CD4-positive, alpha-beta memory T cell (primary cell): ENCODE measurements around the gene NR5A2. TPM values are rescaled to one million over a fixed set of nuclear protein-coding genes. Genes with fewer than 3 reads are reported as not detected.

Source experiments
- CTCF ChIA-PET: fragments of 350-600 bp; sonication (Branson Sonifier 250); formaldehyde crosslinking; loops from one replicate; lab custom pipeline; 2021; ENCODE audit warnings: inconsistent platforms; ENCODE audit not compliant: partially characterized antibody; lab: Charles Lee
- POLR2A ChIA-PET: fragments of 350-600 bp; sonication (Branson Sonifier 250); formaldehyde crosslinking; loops from one replicate; lab custom pipeline; 2021; ENCODE audit not compliant: partially characterized antibody; lab: Charles Lee
- DNase-seq, 5 donors: peaks; one replicate each; pipeline versions ENCODE4 v3.0.0 to v3.0.0-alpha.2; 2020 to 2022; ENCODE audit warnings: mixed read lengths in 1 of 5
- H3K27ac ChIP-seq: one replicate; pipeline ENCODE4 v1.7.0; 2013; ENCODE audit warnings: low read depth, low read length
- H3K27me3 ChIP-seq: 2 replicates; pipeline ENCODE4 v1.7.0; 2013; ENCODE audit warnings: mild to moderate bottlenecking, low read length, moderate library complexity; ENCODE audit not compliant: insufficient read depth
- H3K36me3 ChIP-seq: 2 replicates; pipeline ENCODE4 v1.7.0; 2013; ENCODE audit warnings: mild to moderate bottlenecking, low read length, moderate library complexity; ENCODE audit not compliant: insufficient read depth
- H3K4me1 ChIP-seq: 2 replicates; pipeline ENCODE4 v1.7.0; 2013; ENCODE audit warnings: mild to moderate bottlenecking, low read length, moderate library complexity; ENCODE audit not compliant: insufficient read depth
- H3K4me3 ChIP-seq, 2 donors: one replicate each; pipeline ENCODE4 v1.7.0; 2013; ENCODE audit warnings: low read length in 2 of 2, mild to moderate bottlenecking in 1 of 2
- H3K9me3 ChIP-seq, 2 donors: one replicate each; pipeline ENCODE4 v1.7.0; 2013; ENCODE audit warnings: low read length in 2 of 2, control low read depth in 1 of 2; ENCODE audit not compliant: control insufficient read depth in 1 of 2
- H3K27ac Mint-ChIP-seq, 7 donors: one replicate each; pipeline ENCODE4 v1.8.0; 2020 to 2021; ENCODE audit warnings: mixed read lengths in 7 of 7, mild to moderate bottlenecking in 6 of 7, inconsistent platforms in 3 of 7, moderate library complexity in 3 of 7
- H3K27me3 Mint-ChIP-seq, 2 donors: one replicate each; pipeline ENCODE4 v1.8.0; 2020 to 2021; ENCODE audit warnings: mixed read lengths in 2 of 2
- H3K36me3 Mint-ChIP-seq, 2 donors: one replicate each; pipeline ENCODE4 v1.8.0; 2020 to 2021; ENCODE audit warnings: mixed read lengths in 2 of 2, inconsistent platforms in 1 of 2, mild to moderate bottlenecking in 1 of 2
- H3K4me1 Mint-ChIP-seq, 4 donors: one replicate each; pipeline ENCODE4 v1.8.0; 2020 to 2021; ENCODE audit warnings: mixed read lengths in 4 of 4, mild to moderate bottlenecking in 1 of 4
- H3K4me3 Mint-ChIP-seq, 8 donors: one replicate each; pipeline ENCODE4 v1.8.0; 2020 to 2021; ENCODE audit warnings: mixed read lengths in 8 of 8, mild to moderate bottlenecking in 7 of 8, moderate library complexity in 6 of 8, inconsistent platforms in 3 of 8
- H3K9me3 Mint-ChIP-seq, 8 donors: one replicate each; pipeline ENCODE4 v1.8.0; 2020 to 2021; ENCODE audit warnings: mixed read lengths in 8 of 8, mild to moderate bottlenecking in 5 of 8, inconsistent platforms in 3 of 8, moderate library complexity in 1 of 8
- intact Hi-C: fragments of 100-400 bp; cut with micrococcal nuclease; formaldehyde crosslinking; loops from one replicate; pipeline ENCODE4 v1.15.1; 2023
- polyA plus RNA-seq, 2 donors: library from polyadenylated mRNA; unstranded; fragments of 300-500 nt; fragmentation: Illumina TruSeq; gene quantifications; one replicate each; pipeline ENCODE4 v1.2.3, GENCODE V29; 2021
- total RNA-seq, 2 experiments: library from RNA; stranded (reverse); gene quantifications; one replicate each; pipeline ENCODE4 v1.2.3, GENCODE V29; 2021

NR5A2 gene
- total and polyA plus RNA-seq, 4 experiments from 2014 or later: not detected

- H3K9me3 ChIP-seq: no peaks in the 10 kb centered on the region
- CTCF ChIA-PET: no interaction called here
- no peak for DNase-seq
- no peaks in the 10 kb centered on the region for H3K9me3 Mint-ChIP-seq
- H3K27me3 ChIP-seq: peaks cover 4% of the 10 kb centered on the region
- no peak overlapping the region for H3K27ac ChIP-seq
- no peaks in the 10 kb centered on the region for H3K4me1 Mint-ChIP-seq
- H3K4me1 ChIP-seq: no peaks in the 10 kb centered on the region
- no peak overlapping the region for H3K4me3 Mint-ChIP-seq
- no peak overlapping the region for H3K27ac Mint-ChIP-seq
- intact Hi-C loops: no loop called here
- H3K36me3 ChIP-seq: no peaks in the 10 kb centered on the region
- H3K27me3 Mint-ChIP-seq: peaks cover 11 to 23% of the 10 kb centered on the region in 2 donors
- H3K4me3 ChIP-seq: no peak overlapping the region
- POLR2A ChIA-PET: no interaction called here
- no peaks in the 10 kb centered on the region for H3K36me3 Mint-ChIP-seq
Observed at GRCh38 chr1:200072636-200073285, 45.3 kb downstream of the NR5A2 start.

DNA sequence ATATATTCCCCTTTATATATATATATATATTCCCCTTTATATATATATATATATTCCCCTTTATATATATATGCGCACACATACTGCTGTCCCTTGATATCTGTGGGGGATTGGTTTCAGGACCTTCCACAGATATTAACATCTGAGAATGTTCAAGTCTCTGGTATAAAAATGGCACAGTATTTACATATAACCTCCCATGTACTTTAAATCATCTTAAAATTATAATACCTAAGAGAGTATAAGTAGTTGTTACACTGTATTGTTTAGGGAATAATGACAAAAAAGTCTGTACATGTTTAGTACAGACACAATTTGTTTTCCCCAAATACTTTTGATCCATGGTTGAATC, 45.8 kb downstream of the NR5A2 start:
- Mint-ChIP-seq H3K9me3 (no peaks in the 10 kb centered on the region), H3K4me1 (no peaks in the 10 kb centered on the region), H3K27ac (no peak overlapping the region), H3K36me3 (no peaks in the 10 kb centered on the region), H3K27me3 (peaks cover 9 to 20% of the 10 kb centered on the region in 2 donors), H3K4me3 (no peak overlapping the region)
- no peak overlapping the region for H3K4me3 ChIP-seq
- no peaks in the 10 kb centered on the region for H3K9me3 ChIP-seq
- no peaks in the 10 kb centered on the region for H3K4me1 ChIP-seq
- intact Hi-C loops: no loop called here
- peaks cover 4% of the 10 kb centered on the region for H3K27me3 ChIP-seq
- H3K36me3 ChIP-seq: no peaks in the 10 kb centered on the region
- ChIA-PET CTCF (no interaction called here), POLR2A (no interaction called here)
- H3K27ac ChIP-seq: no peak overlapping the region
- DNase-seq: no peak

- ChIA-PET CTCF (no interaction called here), POLR2A (no interaction called here)
- intact Hi-C loops: no loop called here
- H3K36me3 Mint-ChIP-seq: no peaks in the 10 kb centered on the region
- Histone ChIP-seq H3K9me3 (no peaks in the 10 kb centered on the region), H3K4me1 (no peaks in the 10 kb centered on the region), H3K36me3 (no peaks in the 10 kb centered on the region), H3K27ac (no peak overlapping the region), H3K27me3 (no peaks in the 10 kb centered on the region), H3K4me3 (no peak overlapping the region)
- H3K27ac Mint-ChIP-seq: no peak overlapping the region
- no peaks in the 10 kb centered on the region for H3K4me1 Mint-ChIP-seq
- H3K4me3 Mint-ChIP-seq: no peak overlapping the region
- DNase-seq: no peak
- H3K9me3 Mint-ChIP-seq: no peaks in the 10 kb centered on the region
- H3K27me3 Mint-ChIP-seq: peaks cover 11 to 14% of the 10 kb centered on the region in 2 donors
Observed at GRCh38 chr1:200075522-200075921, 48.0 kb downstream of the NR5A2 start.

DNA sequence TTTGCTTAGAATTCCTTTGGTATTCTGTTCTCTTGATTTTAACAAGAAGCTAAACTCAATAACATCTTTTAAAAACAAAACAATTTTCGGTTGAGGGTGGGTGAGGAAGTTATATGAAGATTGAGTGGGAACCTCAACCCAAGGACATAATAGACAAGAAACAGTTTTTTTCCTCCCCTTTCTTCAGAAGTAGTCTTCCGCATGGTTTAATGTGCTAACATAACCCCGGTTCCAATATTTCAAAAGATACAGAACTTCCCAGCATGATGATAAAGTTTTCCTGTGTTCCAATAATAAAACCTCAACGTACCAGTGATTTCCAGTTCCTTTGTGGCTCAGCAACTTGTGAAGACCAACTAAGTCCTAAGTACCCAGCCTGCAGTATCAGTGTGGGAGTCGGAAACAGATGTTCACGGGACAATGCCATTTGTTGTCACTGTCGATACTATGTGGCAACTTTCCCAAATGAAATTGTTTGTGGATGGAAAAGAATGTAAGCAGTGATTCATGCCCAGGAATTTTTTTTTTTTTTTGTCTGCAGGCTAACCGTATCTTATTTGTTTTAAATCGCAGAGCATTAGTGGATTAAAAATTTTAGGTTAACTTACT, 48.5 kb downstream of the NR5A2 start:
- Mint-ChIP-seq H3K4me3 (no peak overlapping the region), H3K9me3 (no peaks in the 10 kb centered on the region), H3K36me3 (no peaks in the 10 kb centered on the region), H3K4me1 (no peaks in the 10 kb centered on the region), H3K27me3 (peaks cover 11% of the 10 kb centered on the region in 2 donors), H3K27ac (peak overlapping the region in 1 of 7 donors; percentile 59)
- H3K36me3 ChIP-seq: no peaks in the 10 kb centered on the region
- ChIA-PET POLR2A (no interaction called here), CTCF (no interaction called here)
- no peaks in the 10 kb centered on the region for H3K9me3 ChIP-seq
- no peaks in the 10 kb centered on the region for H3K4me1 ChIP-seq
- intact Hi-C loops: no loop called here
- H3K27ac ChIP-seq: no peak overlapping the region
- H3K27me3 ChIP-seq: no peaks in the 10 kb centered on the region
- no peak overlapping the region for H3K4me3 ChIP-seq
- no peak for DNase-seq

GRCh38 chr1:200079232-200079940, 51.9 kb downstream of the NR5A2 start:
- H3K9me3 Mint-ChIP-seq: no peaks in the 10 kb centered on the region
- H3K36me3 Mint-ChIP-seq: no peaks in the 10 kb centered on the region
- H3K27ac Mint-ChIP-seq: no peak overlapping the region
- intact Hi-C loops: no loop called here
- no peak overlapping the region for H3K4me3 Mint-ChIP-seq
- no peaks in the 10 kb centered on the region for H3K4me1 Mint-ChIP-seq
- H3K4me1 ChIP-seq: no peaks in the 10 kb centered on the region
- peaks cover 7 to 15% of the 10 kb centered on the region in 2 donors for H3K27me3 Mint-ChIP-seq
- no peaks in the 10 kb centered on the region for H3K27me3 ChIP-seq
- H3K9me3 ChIP-seq: no peaks in the 10 kb centered on the region
- ChIA-PET CTCF (no interaction called here), POLR2A (no interaction called here)
- no peak overlapping the region for H3K4me3 ChIP-seq
- no peaks in the 10 kb centered on the region for H3K36me3 ChIP-seq
- DNase-seq: no peak
- H3K27ac ChIP-seq: no peak overlapping the region

DNA sequence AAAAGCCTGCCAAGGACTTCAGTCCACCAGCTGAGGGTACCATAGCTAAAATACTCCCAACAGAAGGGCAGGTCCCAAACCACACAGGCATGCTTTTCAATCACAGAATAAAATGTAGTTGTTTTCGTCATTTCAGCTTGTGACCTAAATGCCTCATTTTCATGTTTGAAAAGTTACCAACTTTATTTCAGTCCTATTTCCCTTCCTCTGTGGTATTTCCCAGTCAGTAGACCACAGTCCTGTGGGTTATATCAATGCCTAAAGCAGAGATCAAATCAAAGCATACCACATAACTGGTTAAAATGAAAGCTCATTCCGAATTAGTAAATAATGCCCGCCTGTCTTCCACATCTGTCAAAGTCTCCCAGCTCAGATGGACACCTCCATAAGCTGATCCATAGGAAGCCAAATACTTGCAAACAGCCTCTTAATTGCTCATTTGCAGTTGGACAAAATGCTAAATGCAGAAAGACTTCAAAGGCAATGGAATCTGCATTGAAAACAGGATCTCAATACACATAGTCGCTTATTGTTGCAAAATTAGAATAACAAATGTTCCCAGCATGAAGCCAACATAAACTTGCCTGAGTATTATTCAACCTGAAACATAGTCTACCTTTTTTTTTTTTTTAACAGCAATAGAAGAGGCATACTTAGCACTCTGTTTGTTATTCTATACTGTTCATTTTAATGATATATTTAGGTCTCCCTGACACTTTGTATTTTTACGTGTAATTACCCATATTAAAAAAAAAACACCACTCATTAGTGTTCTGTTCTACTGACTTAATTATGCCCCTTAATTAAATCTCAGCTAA, 53.9 kb downstream of the NR5A2 start:
- Mint-ChIP-seq H3K9me3 (no peaks in the 10 kb centered on the region), H3K36me3 (no peaks in the 10 kb centered on the region), H3K27me3 (peaks cover 5 to 14% of the 10 kb centered on the region in 2 donors), H3K4me3 (no peak overlapping the region), H3K4me1 (no peaks in the 10 kb centered on the region), H3K27ac (no peak overlapping the region)
- DNase-seq: no peak
- Histone ChIP-seq H3K4me3 (no peak overlapping the region), H3K4me1 (no peaks in the 10 kb centered on the region), H3K9me3 (no peaks in the 10 kb centered on the region), H3K27ac (no peak overlapping the region), H3K36me3 (no peaks in the 10 kb centered on the region), H3K27me3 (no peaks in the 10 kb centered on the region)
- ChIA-PET CTCF (no interaction called here), POLR2A (interaction anchor here (0.8 kb wide), 1 partner anchor 10 kb away, joined by 3 read pairs; no protein-coding TSS in a partner anchor)
- intact Hi-C loops: no loop called here

GRCh38 chr1:200081969-200082245, 54.4 kb downstream of the NR5A2 start:
- Histone ChIP-seq H3K36me3 (no peaks in the 10 kb centered on the region), H3K4me1 (no peaks in the 10 kb centered on the region), H3K27me3 (no peaks in the 10 kb centered on the region), H3K4me3 (no peak overlapping the region), H3K27ac (no peak overlapping the region), H3K9me3 (no peaks in the 10 kb centered on the region)
- H3K4me3 Mint-ChIP-seq: no peak overlapping the region
- ChIA-PET CTCF (no interaction called here), POLR2A (no interaction called here)
- peaks cover 5 to 14% of the 10 kb centered on the region in 2 donors for H3K27me3 Mint-ChIP-seq
- H3K4me1 Mint-ChIP-seq: no peaks in the 10 kb centered on the region
- H3K36me3 Mint-ChIP-seq: no peaks in the 10 kb centered on the region
- no peaks in the 10 kb centered on the region for H3K9me3 Mint-ChIP-seq
- H3K27ac Mint-ChIP-seq: no peak overlapping the region
- DNase-seq: no peak
- intact Hi-C loops: no loop called here
